ENCODE measurements around the gene ZNF681.
"Not testable (repeated sequence)": the region's sequence is repeated elsewhere in the genome, so short reads cannot be mapped to it uniquely, and the experiment has no call there.

Gene ZNF681

GRCh38 chr19:23772675-23773063, 14.0 kb upstream of the ZNF681 start:
- DNase-seq, result no peak

GRCh38 chr19:23771761-23772674, 13.3 kb upstream of the ZNF681 start:
- no peak for DNase-seq

GRCh38 chr19:23771316-23771715, 12.6 kb upstream of the ZNF681 start:
- no peak for DNase-seq

GRCh38 chr19:23770672-23771250, 12.1 kb upstream of the ZNF681 start:
- DNase-seq, result no peak

DNA sequence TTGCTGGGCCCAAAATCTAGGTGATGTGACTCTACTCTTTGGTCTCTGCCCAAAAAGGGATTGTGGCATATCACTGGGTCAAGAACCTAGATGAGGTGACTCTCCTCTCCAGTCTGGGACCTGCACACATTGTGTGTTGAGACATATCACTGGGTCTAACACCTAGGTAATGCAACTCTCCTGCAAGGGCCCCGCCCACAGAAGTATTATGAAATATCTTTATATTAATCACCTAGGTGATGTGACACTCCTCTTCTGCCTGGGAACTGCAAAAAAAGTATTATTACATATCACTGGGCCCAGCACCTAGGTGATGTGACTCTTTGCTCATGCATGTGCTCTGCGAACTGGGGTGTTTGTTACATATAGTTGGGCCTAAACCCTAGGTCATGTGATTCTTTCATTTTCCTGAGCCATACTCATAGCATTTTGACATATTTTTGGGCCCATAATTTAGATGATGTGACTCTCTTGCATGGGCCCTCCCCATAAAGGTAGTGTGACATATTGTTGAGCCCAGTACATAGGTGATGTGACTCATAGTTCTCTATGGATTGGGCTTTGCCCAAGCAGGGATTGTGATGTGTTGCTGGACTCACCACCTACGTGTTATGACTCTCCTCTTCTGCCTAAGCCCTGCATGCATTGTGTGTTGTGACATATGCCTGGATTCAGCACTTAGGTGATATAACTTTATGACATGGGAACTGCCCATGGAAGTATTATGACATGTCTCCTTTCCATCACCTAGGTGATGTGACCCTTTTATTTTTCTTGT, 11.2 kb upstream of the ZNF681 start:
- DNase-seq, result no peak

DNA sequence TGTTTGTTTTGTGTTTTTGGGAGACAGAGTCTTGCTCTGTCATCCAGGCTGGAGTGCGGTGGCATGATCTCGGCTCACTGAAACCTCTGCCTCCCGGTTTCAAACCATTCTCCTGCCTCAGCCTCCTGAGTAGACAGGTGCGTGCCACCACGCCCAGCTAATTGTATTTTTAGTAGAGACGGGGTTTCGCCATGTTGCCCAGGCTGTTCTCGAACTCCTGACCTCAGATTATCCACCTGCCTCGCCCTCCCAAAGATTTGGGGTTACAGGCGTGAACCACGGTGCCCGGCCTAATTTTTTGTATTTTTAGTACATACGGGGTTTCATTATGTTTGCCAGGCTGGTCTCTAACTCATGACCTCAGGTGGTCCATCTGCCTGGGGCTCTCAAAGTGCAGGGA, 8.3 kb upstream of the ZNF681 start:
- no peak for DNase-seq

- DNase-seq, result no peak
Measured at GRCh38 chr19:23764781-23765180, 6.1 kb upstream of the ZNF681 start.

GRCh38 chr19:23762884-23763711, 4.4 kb upstream of the ZNF681 start:
- DNase-seq, result peak; percentile 80

GRCh38 chr19:23762548-23762883, 3.8 kb upstream of the ZNF681 start:
- no peak for DNase-seq

GRCh38 chr19:23760326-23760725, 1.6 kb upstream of the ZNF681 start:
- not testable (repeated sequence) for DNase-seq

- DNase-seq, result not testable (repeated sequence)
Measured at GRCh38 chr19:23743633-23744232, 15.0 kb downstream of the ZNF681 start.

- not testable (repeated sequence) for DNase-seq
Measured at GRCh38 chr19:23730729-23731465, 27.8 kb downstream of the ZNF681 start.

GRCh38 chr19:23724161-23724560, 34.5 kb downstream of the ZNF681 start:
- not testable (repeated sequence) for DNase-seq

GRCh38 chr19:23718802-23719201, 39.9 kb downstream of the ZNF681 start:
- no peak for DNase-seq

DNA sequence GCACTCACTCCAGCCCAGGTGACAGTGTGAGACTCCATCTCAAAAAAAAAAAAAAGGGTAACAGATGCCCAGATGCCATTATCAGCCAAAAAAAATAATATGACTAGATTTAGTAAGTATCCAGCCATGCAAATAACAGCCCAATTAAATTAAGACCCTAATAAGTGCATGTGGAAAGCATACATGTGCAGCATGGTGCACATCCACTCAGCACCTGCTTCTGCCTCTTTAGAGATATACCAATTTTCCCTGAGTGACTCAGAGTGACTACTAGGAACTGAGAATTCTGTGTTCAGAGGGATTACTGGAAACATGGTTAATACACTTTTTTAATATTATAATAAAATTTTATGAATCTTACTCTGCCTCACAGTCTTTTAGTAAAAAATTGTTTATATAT, 41.9 kb downstream of the ZNF681 start:
- DNase-seq, result no peak

DNA sequence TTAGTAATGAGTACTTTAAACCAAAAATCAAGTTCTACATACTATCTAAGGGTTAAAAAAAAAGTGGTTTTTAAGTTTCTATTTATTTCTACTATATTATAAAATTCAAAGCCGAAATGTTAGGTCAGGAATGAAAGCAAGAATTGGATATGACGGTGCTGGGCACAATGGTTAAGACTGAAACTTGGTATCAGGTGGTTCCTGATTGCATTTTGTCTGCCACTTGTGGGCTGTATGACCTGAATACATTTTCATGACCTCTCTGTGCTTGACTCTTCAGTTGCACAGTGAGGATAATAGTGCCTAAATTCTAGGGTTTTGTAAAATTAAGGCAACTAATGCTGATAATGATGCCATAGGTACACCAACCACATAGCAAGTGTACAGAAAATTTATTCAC, 49.3 kb downstream of the ZNF681 start:
- no peak for DNase-seq

DNA sequence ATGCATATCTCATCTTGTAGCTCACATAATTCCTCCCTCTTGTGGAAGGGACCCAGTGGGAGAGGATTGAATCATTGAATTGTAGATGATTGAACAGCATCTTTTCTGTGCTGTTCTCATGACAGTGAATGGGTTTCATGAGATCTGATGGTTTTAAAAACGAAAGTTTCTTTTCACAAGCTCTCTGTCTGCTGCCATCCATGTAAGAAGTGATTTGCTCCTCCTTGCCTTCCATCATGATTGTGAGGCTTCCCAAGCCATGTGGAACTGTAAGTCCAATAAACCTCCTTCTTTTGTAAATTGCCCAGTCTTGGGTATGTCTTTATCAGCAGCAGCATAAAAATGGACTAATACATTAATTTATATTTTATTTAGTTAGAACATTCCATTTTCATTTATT, 52.0 kb downstream of the ZNF681 start:
- DNase-seq, result no peak

DNA sequence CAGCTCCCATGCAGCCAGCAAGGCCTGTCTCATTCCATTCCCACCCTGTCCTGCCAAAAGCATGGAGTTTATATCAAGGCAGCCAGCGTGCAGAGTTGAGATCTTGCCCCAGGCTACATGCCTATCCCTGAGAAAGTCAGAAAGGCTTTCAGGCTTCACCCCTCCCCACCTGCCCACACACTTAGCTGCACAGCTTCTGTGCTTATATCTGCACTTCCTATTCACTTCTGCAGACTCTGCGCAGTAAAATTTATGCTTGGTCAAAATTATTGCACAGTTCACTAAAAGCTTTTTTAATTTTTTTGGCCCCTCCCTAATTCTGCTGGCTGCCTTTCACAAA, 59.2 kb downstream of the ZNF681 start:
- DNase-seq, result no peak

GRCh38 chr19:23698711-23699520, 59.8 kb downstream of the ZNF681 start:
- DNase-seq, result peak; percentile 42

DNA sequence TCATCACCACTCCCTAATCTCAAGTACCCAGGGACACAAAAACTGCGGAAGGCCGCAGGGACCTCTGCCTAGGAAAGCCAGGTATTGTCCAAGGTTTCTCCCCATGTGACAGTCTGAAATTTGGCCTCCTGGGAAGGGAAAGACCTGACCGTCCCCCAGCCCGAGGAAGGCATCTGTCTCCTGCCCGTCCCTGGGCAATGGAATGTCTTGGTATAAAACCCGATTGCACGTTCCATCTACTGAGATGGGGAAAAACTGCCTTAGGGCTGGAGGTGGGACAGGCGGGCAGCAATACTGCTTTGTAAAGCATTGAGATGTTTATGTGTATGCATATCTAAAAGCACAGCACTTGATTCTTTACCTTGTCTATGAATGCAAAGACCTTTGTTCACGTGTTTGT, 65.8 kb downstream of the ZNF681 start:
- DNase-seq, result not testable (repeated sequence)
